ENCODE results near the gene BRINP3. TPM values are rescaled to one million over a fixed set of nuclear protein-coding genes. Genes with fewer than 3 reads are reported as not detected.

The BRINP3 gene
- total and polyA plus RNA-seq, 9 of the 15 experiments (the other 6 are each of a cell fraction or from before 2014, with no cell fraction given) = 0.09 to 0.75 (median 0.19) TPM; not detected in 1

DNA sequence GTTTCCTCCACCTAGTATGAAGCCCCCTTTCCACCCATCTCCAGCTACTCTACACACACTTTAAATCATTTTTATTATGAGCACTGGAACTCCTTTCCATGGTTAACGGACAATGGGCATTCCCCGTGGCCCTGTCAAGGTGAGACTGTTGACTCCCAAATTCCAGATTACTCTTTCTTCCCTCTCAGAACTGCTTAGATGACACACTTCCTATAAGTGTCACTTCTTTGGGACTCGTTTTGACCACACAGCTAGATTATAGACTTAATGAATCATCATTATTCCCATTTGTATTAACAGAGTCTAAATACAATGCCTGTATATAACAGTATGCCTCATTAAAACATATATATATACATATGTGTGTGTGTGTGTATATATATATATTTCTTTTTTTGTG lies 215.1 kb downstream of the BRINP3 start:
- Histone ChIP-seq H3K9ac (ENCODE audit: insufficient read depth in 1 of 2, low read depth in 2 of 2, low read length in 2 of 2) (no peak overlapping the region), H3K36me3 (ENCODE audit: control insufficient read depth, insufficient read depth, low read length) (no peaks in the 10 kb centered on the region), H3K9me3 (replicated peaks; ENCODE audit: control insufficient read depth, insufficient read depth, low read depth, low read length) (no peaks in the 10 kb centered on the region), H3K4me1 (replicated peaks in 1 of 2; ENCODE audit: control insufficient read depth in 2 of 2, insufficient read depth in 2 of 2, low read length in 2 of 2) (no peaks in the 10 kb centered on the region), H4K20me1 (replicated peaks; ENCODE audit: control insufficient read depth, insufficient read depth, low read length) (no peaks in the 10 kb centered on the region), H3K9me1 (ENCODE audit: control insufficient read depth, insufficient read depth, low read length) (no peaks in the 10 kb centered on the region), H3K4me3 (no peak overlapping the region), H3K79me2 (ENCODE audit: control insufficient read depth, insufficient read depth, low read length) (no peaks in the 10 kb centered on the region), H2AFZ (ENCODE audit: low read depth, low read length) (no peak overlapping the region), H3K27ac (ENCODE audit: extremely low read depth, low read depth, low read length) (no peak overlapping the region), H3K4me2 (ENCODE audit: insufficient read depth, low read length) (no peak overlapping the region), H3K27me3 (ENCODE audit: control insufficient read depth in 2 of 2, insufficient read depth in 2 of 2, low read length in 2 of 2) (no peaks in the 10 kb centered on the region)
- ATAC-seq (no peak), DNase-seq (ENCODE audit: extremely low read depth in 1 of 4, low spot score in 3 of 4) (no peak), FAIRE-seq (no peak)
- in situ Hi-C loops (cut with MboI) (no loop called here), intact Hi-C loops (cut with micrococcal nuclease) (no loop called here)
- 0% methylated on average over 3 of the region's 3 CpGs for WGBS (ENCODE audit: insufficient coverage, low coverage, missing lambda C conversion rate)
- TF ChIP-seq HDAC8 (tag; IDR thresholded peaks at IDR 0.05) (no peak), BACH1 (tag; IDR thresholded peaks at IDR 0.05) (no peak), ASH1L (IDR thresholded peaks at IDR 0.05; ENCODE audit: borderline replicate concordance, low read depth, partially characterized antibody) (no peak), ZNF778 (CRISPR knock-in tag; IDR thresholded peaks at IDR 0.05) (no peak), SPI1 (IDR thresholded peaks at IDR 0.05; ENCODE audit: borderline replicate concordance, low read depth, low read length) (no peak), HDAC2 (IDR thresholded peaks at IDR 0.05) (no peak), NBN (IDR thresholded peaks at IDR 0.05; ENCODE audit: low read depth) (no peak)
- TF ChIP-seq, protein P1, sequence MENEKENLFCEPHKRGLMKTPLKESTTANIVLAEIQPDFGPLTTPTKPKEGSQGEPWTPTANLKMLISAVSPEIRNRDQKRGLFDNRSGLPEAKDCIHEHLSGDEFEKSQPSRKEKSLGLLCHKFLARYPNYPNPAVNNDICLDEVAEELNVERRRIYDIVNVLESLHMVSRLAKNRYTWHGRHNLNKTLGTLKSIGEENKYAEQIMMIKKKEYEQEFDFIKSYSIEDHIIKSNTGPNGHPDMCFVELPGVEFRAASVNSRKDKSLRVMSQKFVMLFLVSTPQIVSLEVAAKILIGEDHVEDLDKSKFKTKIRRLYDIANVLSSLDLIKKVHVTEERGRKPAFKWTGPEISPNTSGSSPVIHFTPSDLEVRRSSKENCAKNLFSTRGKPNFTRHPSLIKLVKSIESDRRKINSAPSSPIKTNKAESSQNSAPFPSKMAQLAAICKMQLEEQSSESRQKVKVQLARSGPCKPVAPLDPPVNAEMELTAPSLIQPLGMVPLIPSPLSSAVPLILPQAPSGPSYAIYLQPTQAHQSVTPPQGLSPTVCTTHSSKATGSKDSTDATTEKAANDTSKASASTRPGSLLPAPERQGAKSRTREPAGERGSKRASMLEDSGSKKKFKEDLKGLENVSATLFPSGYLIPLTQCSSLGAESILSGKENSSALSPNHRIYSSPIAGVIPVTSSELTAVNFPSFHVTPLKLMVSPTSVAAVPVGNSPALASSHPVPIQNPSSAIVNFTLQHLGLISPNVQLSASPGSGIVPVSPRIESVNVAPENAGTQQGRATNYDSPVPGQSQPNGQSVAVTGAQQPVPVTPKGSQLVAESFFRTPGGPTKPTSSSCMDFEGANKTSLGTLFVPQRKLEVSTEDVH (IDR thresholded peaks at IDR 0.05; ENCODE audit: low read depth, partially characterized antibody) = no peak
- TF ChIP-seq, protein P2, sequence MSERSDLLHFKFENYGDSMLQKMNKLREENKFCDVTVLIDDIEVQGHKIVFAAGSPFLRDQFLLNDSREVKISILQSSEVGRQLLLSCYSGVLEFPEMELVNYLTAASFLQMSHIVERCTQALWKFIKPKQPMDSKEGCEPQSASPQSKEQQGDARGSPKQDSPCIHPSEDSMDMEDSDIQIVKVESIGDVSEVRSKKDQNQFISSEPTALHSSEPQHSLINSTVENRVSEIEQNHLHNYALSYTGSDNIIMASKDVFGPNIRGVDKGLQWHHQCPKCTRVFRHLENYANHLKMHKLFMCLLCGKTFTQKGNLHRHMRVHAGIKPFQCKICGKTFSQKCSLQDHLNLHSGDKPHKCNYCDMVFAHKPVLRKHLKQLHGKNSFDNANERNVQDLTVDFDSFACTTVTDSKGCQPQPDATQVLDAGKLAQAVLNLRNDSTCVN (CRISPR knock-in tag; IDR thresholded peaks at IDR 0.05) = no peak
- TF ChIP-seq, protein P3, sequence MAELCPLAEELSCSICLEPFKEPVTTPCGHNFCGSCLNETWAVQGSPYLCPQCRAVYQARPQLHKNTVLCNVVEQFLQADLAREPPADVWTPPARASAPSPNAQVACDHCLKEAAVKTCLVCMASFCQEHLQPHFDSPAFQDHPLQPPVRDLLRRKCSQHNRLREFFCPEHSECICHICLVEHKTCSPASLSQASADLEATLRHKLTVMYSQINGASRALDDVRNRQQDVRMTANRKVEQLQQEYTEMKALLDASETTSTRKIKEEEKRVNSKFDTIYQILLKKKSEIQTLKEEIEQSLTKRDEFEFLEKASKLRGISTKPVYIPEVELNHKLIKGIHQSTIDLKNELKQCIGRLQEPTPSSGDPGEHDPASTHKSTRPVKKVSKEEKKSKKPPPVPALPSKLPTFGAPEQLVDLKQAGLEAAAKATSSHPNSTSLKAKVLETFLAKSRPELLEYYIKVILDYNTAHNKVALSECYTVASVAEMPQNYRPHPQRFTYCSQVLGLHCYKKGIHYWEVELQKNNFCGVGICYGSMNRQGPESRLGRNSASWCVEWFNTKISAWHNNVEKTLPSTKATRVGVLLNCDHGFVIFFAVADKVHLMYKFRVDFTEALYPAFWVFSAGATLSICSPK (IDR thresholded peaks at IDR 0.05; ENCODE audit: borderline replicate concordance) = no peak
- TF ChIP-seq, protein P4, sequence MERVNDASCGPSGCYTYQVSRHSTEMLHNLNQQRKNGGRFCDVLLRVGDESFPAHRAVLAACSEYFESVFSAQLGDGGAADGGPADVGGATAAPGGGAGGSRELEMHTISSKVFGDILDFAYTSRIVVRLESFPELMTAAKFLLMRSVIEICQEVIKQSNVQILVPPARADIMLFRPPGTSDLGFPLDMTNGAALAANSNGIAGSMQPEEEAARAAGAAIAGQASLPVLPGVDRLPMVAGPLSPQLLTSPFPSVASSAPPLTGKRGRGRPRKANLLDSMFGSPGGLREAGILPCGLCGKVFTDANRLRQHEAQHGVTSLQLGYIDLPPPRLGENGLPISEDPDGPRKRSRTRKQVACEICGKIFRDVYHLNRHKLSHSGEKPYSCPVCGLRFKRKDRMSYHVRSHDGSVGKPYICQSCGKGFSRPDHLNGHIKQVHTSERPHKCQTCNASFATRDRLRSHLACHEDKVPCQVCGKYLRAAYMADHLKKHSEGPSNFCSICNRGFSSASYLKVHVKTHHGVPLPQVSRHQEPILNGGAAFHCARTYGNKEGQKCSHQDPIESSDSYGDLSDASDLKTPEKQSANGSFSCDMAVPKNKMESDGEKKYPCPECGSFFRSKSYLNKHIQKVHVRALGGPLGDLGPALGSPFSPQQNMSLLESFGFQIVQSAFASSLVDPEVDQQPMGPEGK (CRISPR knock-in tag; IDR thresholded peaks at IDR 0.05; ENCODE audit: borderline replicate concordance) = no peak
- CTCF ChIA-PET (ENCODE audit: low intra/inter-chr PET ratio) = no interaction called here
- POLR2A ChIA-PET = no interaction called here
- BruUV-seq (replicated peaks) = no TSS peak
